H9 (cell line): ENCODE measurements around the gene HPS4. TPM values are rescaled to one million over a fixed set of nuclear protein-coding genes. Genes with fewer than 3 reads are reported as not detected.
A peak's percentile ranks its signal among the peaks of the same experiment; 100 is the strongest.

ENCODE experiments used
- DNase-seq: peaks from one replicate; pipeline ENCODE4 v3.0.0-alpha.2; 2017
- H2AFZ ChIP-seq: one replicate; pipeline ENCODE4 v1.6.1; 2013; ENCODE audit warnings: mild to moderate bottlenecking, low read length, control low read depth, moderate library complexity
- H2AK5ac ChIP-seq: 2 replicates; pipeline ENCODE4 v1.6.1; 2013; ENCODE audit warnings: low read length, control low read depth, mixed read lengths; ENCODE audit not compliant: insufficient read length
- H2BK120ac ChIP-seq: one replicate; pipeline ENCODE4 v1.6.1; 2013; ENCODE audit warnings: low read depth, mild to moderate bottlenecking, low read length, control low read depth, inconsistent platforms; ENCODE audit not compliant: poor library complexity, severe bottlenecking
- H2BK12ac ChIP-seq: 2 replicates; pipeline ENCODE4 v1.6.1; 2013; ENCODE audit warnings: low read length, control low read depth, mixed read lengths, low read depth; ENCODE audit not compliant: insufficient read length
- H2BK15ac ChIP-seq: 2 replicates; pipeline ENCODE4 v1.6.1; 2013; ENCODE audit warnings: low read depth, low read length, control low read depth
- H2BK20ac ChIP-seq: one replicate; pipeline ENCODE4 v1.6.1; 2013; ENCODE audit warnings: low read depth, mild to moderate bottlenecking, low read length, control low read depth, inconsistent platforms; ENCODE audit not compliant: poor library complexity, severe bottlenecking
- H2BK5ac ChIP-seq: 2 replicates; pipeline ENCODE4 v1.6.1; 2013; ENCODE audit warnings: low read length, control low read depth, mixed read lengths; ENCODE audit not compliant: insufficient read length
- H3K14ac ChIP-seq: 2 replicates; pipeline ENCODE4 v1.6.1; 2013; ENCODE audit warnings: low read length, control low read depth; ENCODE audit not compliant: insufficient read depth
- H3K18ac ChIP-seq: 2 replicates; pipeline ENCODE4 v1.6.1; 2013; ENCODE audit warnings: low read depth, mild to moderate bottlenecking, mixed read lengths, low read length, control low read depth; ENCODE audit not compliant: insufficient read length
- H3K23ac ChIP-seq: 2 replicates; pipeline ENCODE4 v1.6.1; 2013; ENCODE audit warnings: low read length, control low read depth, mixed read lengths, low read depth; ENCODE audit not compliant: insufficient read length
- H3K23me2 ChIP-seq: 2 replicates; pipeline ENCODE4 v1.6.1; 2013; ENCODE audit warnings: low read depth, mild to moderate bottlenecking, mixed read lengths, low read length, control low read depth; ENCODE audit not compliant: insufficient read length, poor library complexity, severe bottlenecking
- H3K27ac ChIP-seq: 2 replicates; pipeline ENCODE4 v1.5.1; 2013; ENCODE audit warnings: low read length, control low read depth, mixed read lengths, low read depth; ENCODE audit not compliant: insufficient read length
- H3K27me3 ChIP-seq: 2 replicates; pipeline ENCODE4 v1.6.1; 2013; ENCODE audit warnings: low read length, control low read depth, inconsistent platforms; ENCODE audit not compliant: insufficient read depth
- H3K4ac ChIP-seq: 2 replicates; pipeline ENCODE4 v1.6.1; 2013; ENCODE audit warnings: low read depth, mild to moderate bottlenecking, control low read depth, inconsistent platforms, low read length, moderate library complexity
- H3K4me1 ChIP-seq: 2 replicates; pipeline ENCODE4 v1.6.1; 2013; ENCODE audit warnings: low read length, control low read depth, inconsistent platforms; ENCODE audit not compliant: insufficient read depth
- H3K4me2 ChIP-seq: 2 replicates; pipeline ENCODE4 v1.6.1; 2013; ENCODE audit warnings: low read length, control low read depth, mixed read lengths; ENCODE audit not compliant: insufficient read length, insufficient read depth
- H3K56ac ChIP-seq: 2 replicates; pipeline ENCODE4 v1.6.1; 2013; ENCODE audit warnings: low read depth, mild to moderate bottlenecking, mixed read lengths, low read length, control low read depth; ENCODE audit not compliant: insufficient read length
- H3K79me1 ChIP-seq: 2 replicates; pipeline ENCODE4 v1.6.1; 2013; ENCODE audit warnings: low read depth, mild to moderate bottlenecking, moderate library complexity, low read length, control low read depth, inconsistent platforms; ENCODE audit not compliant: insufficient read depth, poor library complexity, severe bottlenecking
- H3K79me2 ChIP-seq: 2 replicates; pipeline ENCODE4 v1.6.1; 2013; ENCODE audit warnings: low read length, control low read depth, inconsistent platforms; ENCODE audit not compliant: insufficient read depth
- H3K9ac ChIP-seq: 2 replicates; pipeline ENCODE4 v1.6.1; 2013; ENCODE audit warnings: low read length, control low read depth, mixed read lengths; ENCODE audit not compliant: insufficient read length; ENCODE audit errors: extremely low read depth
- H3K9me3 ChIP-seq: one replicate; pipeline ENCODE4 v1.6.1; 2013; ENCODE audit warnings: low read depth, low read length, inconsistent platforms; ENCODE audit not compliant: control insufficient read depth
- H3T11ph ChIP-seq: one replicate; pipeline ENCODE4 v1.6.1; 2013; ENCODE audit warnings: mild to moderate bottlenecking, low read length, control low read depth, inconsistent platforms
- H4K20me1 ChIP-seq: one replicate; pipeline ENCODE4 v1.6.1; 2013; ENCODE audit not compliant: control insufficient read depth, insufficient read length, insufficient read depth
- H4K5ac ChIP-seq: 2 replicates; pipeline ENCODE4 v1.6.1; 2013; ENCODE audit warnings: low read depth, mild to moderate bottlenecking, mixed read lengths, low read length, control low read depth; ENCODE audit not compliant: insufficient read length
- H4K8ac ChIP-seq: replicated peaks from 2 replicates; pipeline ENCODE4 v1.6.1; 2013; ENCODE audit warnings: low read length, control low read depth, mixed read lengths, low read depth; ENCODE audit not compliant: insufficient read length
- H4K91ac ChIP-seq: 2 replicates; pipeline ENCODE4 v1.6.1; 2013; ENCODE audit warnings: low read depth, mild to moderate bottlenecking, moderate library complexity, mixed read lengths, low read length, control low read depth; ENCODE audit not compliant: insufficient read length
- H3K27ac Mint-ChIP-seq, 3 experiments: 2 replicates in 2 of 3; 3 replicates in 1 of 3; pipeline ENCODE4 v1.8.0; 2020 to 2021; ENCODE audit warnings: mixed read lengths in 3 of 3, mild to moderate bottlenecking in 1 of 3, moderate library complexity in 1 of 3
- H3K27me3 Mint-ChIP-seq: 2 replicates; pipeline ENCODE4 v1.8.0; 2021; ENCODE audit warnings: low read depth, mild to moderate bottlenecking, moderate library complexity, mixed read lengths
- H3K36me3 Mint-ChIP-seq, 3 experiments: 2 replicates in 2 of 3; 3 replicates in 1 of 3; pipeline ENCODE4 v1.8.0; 2020 to 2021; ENCODE audit warnings: low read depth in 3 of 3, mixed read lengths in 3 of 3; ENCODE audit not compliant: insufficient read depth in 1 of 3
- H3K4me1 Mint-ChIP-seq, 2 experiments: 2 replicates each; pipeline ENCODE4 v1.8.0; 2020; ENCODE audit warnings: mixed read lengths in 2 of 2
- H3K4me3 Mint-ChIP-seq, 2 experiments: 2 replicates in 1 of 2; 3 replicates in 1 of 2; pipeline ENCODE4 v1.8.0; 2020 to 2021; ENCODE audit warnings: mild to moderate bottlenecking in 2 of 2, mixed read lengths in 2 of 2, moderate library complexity in 1 of 2
- H3K9me3 Mint-ChIP-seq, 2 experiments: 2 replicates in 1 of 2; 3 replicates in 1 of 2; pipeline ENCODE4 v1.8.0; 2020; ENCODE audit warnings: mild to moderate bottlenecking in 2 of 2, mixed read lengths in 2 of 2, moderate library complexity in 1 of 2
- WGBS: extraction: QIAGEN DNeasy Blood & Tissue Kit; methylation state at CpG from one replicate; pipeline ENCODE4 v1.1.7; 2013; ENCODE audit warnings: missing lambda C conversion rate, low lambda C conversion rate, mixed read lengths; ENCODE audit not compliant: insufficient read length; ENCODE audit errors: extremely low coverage; 5-methylcytosine and 5-hydroxymethylcytosine counted together
- total RNA-seq: library from RNA; stranded (reverse); gene quantifications from 2 replicates; pipeline ENCODE4 v1.2.1, GENCODE V29; 2021
- TF ChIP-seq, protein P1 (sequence below): fragments of 200-600 bp; sonication (generic); conservative IDR thresholded peaks from 3 replicates; pipeline ENCODE4 v1.8.0; 2021; ENCODE audit warnings: antibody characterized with exemption, mild to moderate bottlenecking

Gene HPS4
- total RNA-seq, 1 experiment from 2014 or later, result 26.2 TPM

DNA sequence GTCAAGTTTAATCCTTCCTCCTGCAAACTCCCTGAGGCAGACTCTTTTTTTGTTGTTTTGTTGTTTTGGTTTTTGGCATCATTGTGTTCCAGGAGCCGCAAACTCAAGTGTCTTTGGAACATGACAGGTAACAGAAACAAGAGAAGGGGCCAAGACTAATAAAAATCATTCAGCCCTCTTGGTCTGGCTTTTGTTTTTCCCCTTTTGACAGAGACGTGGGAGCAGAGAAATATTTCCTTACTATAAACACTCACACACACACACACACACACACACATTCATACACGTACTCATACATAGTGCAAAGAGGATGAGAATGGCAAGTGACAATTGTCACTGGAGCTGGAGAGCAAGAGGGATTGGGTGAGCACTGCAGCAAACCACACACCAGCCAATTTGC, 65.0 kb downstream of the HPS4 start:
- Histone ChIP-seq H3K18ac (no peak overlapping the region), H2BK12ac (no peak overlapping the region), H3K23me2 (no peaks in the 10 kb centered on the region), H4K20me1 (no peaks in the 10 kb centered on the region), H3K23ac (no peak overlapping the region), H3K27me3 (no peaks in the 10 kb centered on the region), H4K91ac (no peak overlapping the region), H2AK5ac (no peak overlapping the region), H3K27ac (no peak overlapping the region), H2BK20ac (no peak overlapping the region), H3K4ac (no peak overlapping the region), H4K5ac (no peak overlapping the region), H2BK15ac (no peak overlapping the region), H3K14ac (no peak overlapping the region), H3K4me1 (peaks cover 7% of the 10 kb centered on the region; the same call in 1 of the 2 replicates), H3K9ac (no peak overlapping the region), H3K4me2 (no peak overlapping the region), H3K9me3 (no peaks in the 10 kb centered on the region), H3T11ph (no peak overlapping the region), H3K79me2 (no peaks in the 10 kb centered on the region), H4K8ac (no peak overlapping the region), H2BK120ac (no peak overlapping the region), H3K79me1 (no peaks in the 10 kb centered on the region), H3K56ac (no peak overlapping the region), H2AFZ (no peak overlapping the region), H2BK5ac (no peak overlapping the region)
- no CpG with 5 or more reads among the region's 3 CpGs for WGBS
- Mint-ChIP-seq H3K4me1 (peaks cover 21% of the 10 kb centered on the region in 2 experiments), H3K4me3 (no peak overlapping the region), H3K27ac (0 out of 7 replicates have a peak overlapping the region, but pooled peaks of 1 of the 3 experiments have one; percentile 14), H3K36me3 (no peaks in the 10 kb centered on the region), H3K27me3 (peaks cover 6% of the 10 kb centered on the region), H3K9me3 (peaks cover 0 to 6% of the 10 kb centered on the region in 2 experiments; a peak in 4 of 5 replicates)
- no peak for DNase-seq
- TF ChIP-seq, protein P1, sequence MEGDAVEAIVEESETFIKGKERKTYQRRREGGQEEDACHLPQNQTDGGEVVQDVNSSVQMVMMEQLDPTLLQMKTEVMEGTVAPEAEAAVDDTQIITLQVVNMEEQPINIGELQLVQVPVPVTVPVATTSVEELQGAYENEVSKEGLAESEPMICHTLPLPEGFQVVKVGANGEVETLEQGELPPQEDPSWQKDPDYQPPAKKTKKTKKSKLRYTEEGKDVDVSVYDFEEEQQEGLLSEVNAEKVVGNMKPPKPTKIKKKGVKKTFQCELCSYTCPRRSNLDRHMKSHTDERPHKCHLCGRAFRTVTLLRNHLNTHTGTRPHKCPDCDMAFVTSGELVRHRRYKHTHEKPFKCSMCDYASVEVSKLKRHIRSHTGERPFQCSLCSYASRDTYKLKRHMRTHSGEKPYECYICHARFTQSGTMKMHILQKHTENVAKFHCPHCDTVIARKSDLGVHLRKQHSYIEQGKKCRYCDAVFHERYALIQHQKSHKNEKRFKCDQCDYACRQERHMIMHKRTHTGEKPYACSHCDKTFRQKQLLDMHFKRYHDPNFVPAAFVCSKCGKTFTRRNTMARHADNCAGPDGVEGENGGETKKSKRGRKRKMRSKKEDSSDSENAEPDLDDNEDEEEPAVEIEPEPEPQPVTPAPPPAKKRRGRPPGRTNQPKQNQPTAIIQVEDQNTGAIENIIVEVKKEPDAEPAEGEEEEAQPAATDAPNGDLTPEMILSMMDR, result no peak
